GM20000 (cell line): ENCODE data around the gene KRT38.
"Not testable (repeated sequence)": the region's sequence is repeated elsewhere in the genome, so short reads cannot be mapped to it uniquely, and the experiment has no call there.

Source experiments
- DNase-seq: peaks from one replicate; pipeline ENCODE4 v3.0.0; 2012; ENCODE audit warnings: low spot score
- TF ChIP-seq, protein P1 (sequence below): IDR thresholded peaks from 2 replicates; pipeline ENCODE4 v1.5.1; 2012; ENCODE audit warnings: mild to moderate bottlenecking, control low read depth; ENCODE audit errors: extremely low read depth, missing control alignments

The KRT38 gene

DNA sequence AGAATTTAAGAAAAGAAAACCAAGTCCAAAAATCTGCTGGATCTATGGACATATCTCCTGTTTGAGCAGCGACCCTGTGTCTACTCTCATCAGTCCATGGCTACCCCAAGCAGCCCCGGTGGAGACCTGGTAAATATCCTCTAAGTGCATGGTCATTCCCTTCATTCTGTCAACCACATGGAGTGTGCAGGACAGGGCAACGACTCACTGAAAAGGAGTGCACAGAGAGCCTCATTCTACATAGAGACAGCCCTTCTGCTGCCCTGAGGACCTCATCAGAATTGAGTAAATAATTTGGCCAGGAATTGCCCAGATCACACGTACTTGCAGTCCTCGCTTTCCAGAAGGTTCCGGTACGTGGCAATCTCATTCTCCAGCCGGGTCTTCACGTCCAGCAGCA, 3.0 kb downstream of the KRT38 start:
- DNase-seq, result no peak
- TF ChIP-seq, protein P1, sequence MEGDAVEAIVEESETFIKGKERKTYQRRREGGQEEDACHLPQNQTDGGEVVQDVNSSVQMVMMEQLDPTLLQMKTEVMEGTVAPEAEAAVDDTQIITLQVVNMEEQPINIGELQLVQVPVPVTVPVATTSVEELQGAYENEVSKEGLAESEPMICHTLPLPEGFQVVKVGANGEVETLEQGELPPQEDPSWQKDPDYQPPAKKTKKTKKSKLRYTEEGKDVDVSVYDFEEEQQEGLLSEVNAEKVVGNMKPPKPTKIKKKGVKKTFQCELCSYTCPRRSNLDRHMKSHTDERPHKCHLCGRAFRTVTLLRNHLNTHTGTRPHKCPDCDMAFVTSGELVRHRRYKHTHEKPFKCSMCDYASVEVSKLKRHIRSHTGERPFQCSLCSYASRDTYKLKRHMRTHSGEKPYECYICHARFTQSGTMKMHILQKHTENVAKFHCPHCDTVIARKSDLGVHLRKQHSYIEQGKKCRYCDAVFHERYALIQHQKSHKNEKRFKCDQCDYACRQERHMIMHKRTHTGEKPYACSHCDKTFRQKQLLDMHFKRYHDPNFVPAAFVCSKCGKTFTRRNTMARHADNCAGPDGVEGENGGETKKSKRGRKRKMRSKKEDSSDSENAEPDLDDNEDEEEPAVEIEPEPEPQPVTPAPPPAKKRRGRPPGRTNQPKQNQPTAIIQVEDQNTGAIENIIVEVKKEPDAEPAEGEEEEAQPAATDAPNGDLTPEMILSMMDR, result no peak

- TF ChIP-seq, protein P1, result no peak
These were observed 3.5 kb downstream of the KRT38 start for GRCh38 chr17:41437254-41437653.

DNA sequence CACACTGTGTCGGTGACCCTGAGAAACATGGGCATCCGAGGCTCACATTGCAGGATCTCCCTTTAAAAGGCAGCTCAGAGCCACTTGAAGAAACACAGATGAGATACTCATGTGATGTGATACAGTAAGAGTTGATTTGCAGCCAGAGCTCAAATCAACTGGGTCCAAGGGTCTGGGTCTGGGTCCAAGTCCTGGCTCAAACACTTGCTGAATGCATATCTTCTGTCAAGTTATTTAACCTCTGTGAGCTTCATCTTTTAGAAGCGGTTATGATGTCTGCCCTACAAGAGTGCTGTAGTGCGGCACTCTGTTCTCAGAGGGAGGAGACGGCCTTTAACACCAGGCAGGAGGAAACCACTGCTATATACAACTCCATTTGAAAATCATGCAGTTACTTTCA, 6.4 kb downstream of the KRT38 start:
- no peak for DNase-seq
- TF ChIP-seq, protein P1, result no peak

More at GRCh38 chr17:41437254-41437653, 3.5 kb downstream of the KRT38 start:
- no peak for DNase-seq

DNA sequence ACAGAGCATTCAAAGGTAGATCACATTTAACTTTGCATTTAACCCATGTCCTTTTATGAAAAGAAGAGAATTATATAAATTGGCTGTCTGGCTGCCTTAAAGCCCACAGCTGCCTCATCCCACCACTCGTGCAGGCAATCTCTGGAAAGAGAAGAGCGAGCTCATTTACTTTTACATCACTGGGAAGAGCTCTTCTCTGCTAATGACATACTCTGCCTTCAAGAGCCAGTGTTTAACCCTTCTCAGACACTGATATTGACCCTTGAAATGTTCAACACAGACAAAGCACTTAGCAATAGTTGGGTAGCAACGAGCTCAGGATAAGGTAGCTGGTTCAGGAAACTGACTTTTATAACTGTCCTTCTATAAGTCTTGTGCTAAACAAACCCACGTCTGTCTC, 6.8 kb downstream of the KRT38 start:
- no peak for DNase-seq
- TF ChIP-seq, protein P1, result no peak

GRCh38 chr17:41433586-41433985, 7.2 kb downstream of the KRT38 start:
- no peak for DNase-seq
- TF ChIP-seq, protein P1, result no peak

- not testable (repeated sequence) for DNase-seq
These were observed 10.4 kb downstream of the KRT38 start for GRCh38 chr17:41430376-41430775.

DNA sequence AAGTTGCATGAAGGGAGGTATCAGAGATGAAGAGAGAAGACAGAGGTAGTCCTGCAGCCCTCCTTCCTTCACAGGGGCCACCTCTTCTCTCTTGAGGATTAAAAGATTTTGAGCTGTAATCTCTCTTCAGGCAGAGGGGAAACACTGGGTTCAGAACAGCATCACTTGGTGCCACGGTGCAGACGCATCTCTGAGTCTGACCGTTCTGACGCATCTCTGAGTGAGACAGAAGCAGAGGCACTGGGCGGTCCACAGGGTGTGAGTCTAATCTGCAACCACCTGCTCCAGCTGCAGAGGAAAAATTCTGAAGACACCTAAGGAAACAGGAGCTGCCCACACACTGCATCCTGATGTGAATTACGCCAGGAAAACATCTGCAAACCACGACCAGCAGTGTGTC, 11.1 kb downstream of the KRT38 start:
- TF ChIP-seq, protein P1, result no peak
- DNase-seq, result no peak

DNA sequence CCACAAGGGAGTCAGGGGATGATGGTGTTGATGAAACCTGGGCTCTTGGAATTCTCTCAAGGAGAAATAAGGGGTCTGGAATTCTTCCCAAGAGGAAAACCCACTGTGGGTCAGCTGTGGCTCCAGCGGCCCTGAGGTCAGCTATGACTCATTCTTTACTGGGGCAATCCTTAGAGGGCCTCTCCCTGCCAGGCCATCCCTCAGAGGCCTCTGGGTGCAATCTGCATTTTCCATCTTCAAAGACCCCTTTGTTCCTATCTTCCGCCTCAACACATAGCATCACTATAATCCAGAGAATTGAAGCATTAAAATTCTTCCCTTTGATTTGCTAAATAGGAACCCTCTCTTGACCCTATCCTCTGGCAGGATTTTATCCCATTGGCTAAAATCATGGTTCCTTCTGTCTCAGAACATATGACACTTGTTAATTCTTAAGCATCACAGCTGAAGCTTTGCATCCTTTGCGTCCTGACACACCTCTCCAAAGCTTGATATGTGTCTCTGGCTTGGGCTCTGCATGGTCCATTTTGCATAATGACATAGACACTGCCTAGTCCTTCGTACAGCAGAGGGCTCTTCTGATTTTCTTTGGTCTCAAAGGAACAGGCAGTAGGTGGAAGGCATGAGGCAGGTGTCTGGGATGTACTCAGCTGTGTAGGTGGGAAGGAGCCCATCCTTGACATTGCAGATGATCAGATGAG, 12.0 kb downstream of the KRT38 start:
- TF ChIP-seq, protein P1, result no peak
- no peak for DNase-seq
